Calu3 (cell line): ENCODE measurements around the gene ZNF277. TPM values are rescaled to one million over a fixed set of nuclear protein-coding genes. Genes with fewer than 3 reads are reported as not detected.

ENCODE experiments used
- BruUV-seq: library from RNA; stranded (reverse); fragments of 400-500 nt; replicated peaks from 2 replicates; lab custom pipeline; 2021; lab: Mats Ljungman, UMichigan
- CTCF ChIA-PET: fragments of 300-600 bp; sonication (Branson Sonifier 250); formaldehyde crosslinking; loops from one replicate; lab custom pipeline; 2022; ENCODE audit warnings: antibody characterized with exemption; lab: Charles Lee
- DNase-seq: peaks from one replicate; pipeline ENCODE4 v3.0.0; 2022
- H3K27ac Mint-ChIP-seq: one replicate; pipeline ENCODE4 v1.8.0; 2022; ENCODE audit warnings: mixed read lengths; ENCODE audit not compliant: unreplicated experiment
- H3K27me3 Mint-ChIP-seq: one replicate; pipeline ENCODE4 v1.8.0; 2022; ENCODE audit warnings: mixed read lengths; ENCODE audit not compliant: unreplicated experiment
- H3K36me3 Mint-ChIP-seq: one replicate; pipeline ENCODE4 v1.8.0; 2022; ENCODE audit warnings: mild to moderate bottlenecking, moderate library complexity, mixed read lengths; ENCODE audit not compliant: insufficient read depth, unreplicated experiment
- H3K4me1 Mint-ChIP-seq: one replicate; pipeline ENCODE4 v1.8.0; 2022; ENCODE audit warnings: mild to moderate bottlenecking, low read depth, mixed read lengths; ENCODE audit not compliant: unreplicated experiment
- H3K4me3 Mint-ChIP-seq: one replicate; pipeline ENCODE4 v1.8.0; 2022; ENCODE audit warnings: mild to moderate bottlenecking, low read depth, moderate library complexity, mixed read lengths; ENCODE audit not compliant: unreplicated experiment
- H3K9me3 Mint-ChIP-seq: one replicate; pipeline ENCODE4 v1.8.0; 2022; ENCODE audit warnings: low read depth, mixed read lengths; ENCODE audit not compliant: unreplicated experiment
- intact Hi-C: fragments of 100-400 bp; cut with micrococcal nuclease; formaldehyde crosslinking; loops from one replicate; pipeline ENCODE4 v1.10.0; 2022; ENCODE audit not compliant: unreplicated experiment
- total RNA-seq: library from RNA; stranded (reverse); gene quantifications from 2 replicates; pipeline ENCODE4 v1.2.3, GENCODE V29; 2022
- TF ChIP-seq, protein P1 (sequence below): fragments of 200-600 bp; IDR thresholded peaks from one replicate; pipeline ENCODE4 v1.8.0; 2022; ENCODE audit warnings: antibody characterized with exemption; ENCODE audit not compliant: unreplicated experiment

Gene ZNF277
- total RNA-seq, 1 experiment from 2014 or later = 18.1 TPM

DNA sequence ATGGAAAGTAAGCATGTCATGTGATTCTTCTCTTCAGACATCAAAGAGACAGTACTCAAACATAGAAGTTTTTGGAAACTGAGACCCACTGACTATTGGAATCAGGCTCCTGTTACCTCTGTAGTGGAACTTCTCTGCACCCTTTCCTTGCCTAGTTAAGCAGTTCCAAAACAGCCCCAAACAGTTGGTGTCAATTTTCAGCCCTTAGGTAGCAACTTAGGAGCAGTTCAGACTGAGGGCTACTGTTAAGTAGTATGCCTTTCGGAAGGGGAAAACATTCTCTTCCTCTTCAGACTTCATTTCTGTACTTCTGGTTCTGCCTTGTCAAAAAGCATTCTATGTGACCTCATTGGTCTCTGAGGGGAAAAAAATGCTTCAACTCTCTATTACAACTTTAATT is 85.7 kb downstream of the ZNF277 start:
- TF ChIP-seq, protein P1, sequence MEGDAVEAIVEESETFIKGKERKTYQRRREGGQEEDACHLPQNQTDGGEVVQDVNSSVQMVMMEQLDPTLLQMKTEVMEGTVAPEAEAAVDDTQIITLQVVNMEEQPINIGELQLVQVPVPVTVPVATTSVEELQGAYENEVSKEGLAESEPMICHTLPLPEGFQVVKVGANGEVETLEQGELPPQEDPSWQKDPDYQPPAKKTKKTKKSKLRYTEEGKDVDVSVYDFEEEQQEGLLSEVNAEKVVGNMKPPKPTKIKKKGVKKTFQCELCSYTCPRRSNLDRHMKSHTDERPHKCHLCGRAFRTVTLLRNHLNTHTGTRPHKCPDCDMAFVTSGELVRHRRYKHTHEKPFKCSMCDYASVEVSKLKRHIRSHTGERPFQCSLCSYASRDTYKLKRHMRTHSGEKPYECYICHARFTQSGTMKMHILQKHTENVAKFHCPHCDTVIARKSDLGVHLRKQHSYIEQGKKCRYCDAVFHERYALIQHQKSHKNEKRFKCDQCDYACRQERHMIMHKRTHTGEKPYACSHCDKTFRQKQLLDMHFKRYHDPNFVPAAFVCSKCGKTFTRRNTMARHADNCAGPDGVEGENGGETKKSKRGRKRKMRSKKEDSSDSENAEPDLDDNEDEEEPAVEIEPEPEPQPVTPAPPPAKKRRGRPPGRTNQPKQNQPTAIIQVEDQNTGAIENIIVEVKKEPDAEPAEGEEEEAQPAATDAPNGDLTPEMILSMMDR = no peak
- DNase-seq = no peak
- Mint-ChIP-seq H3K4me1 (no peaks in the 10 kb centered on the region), H3K36me3 (peaks cover 6% of the 10 kb centered on the region), H3K27me3 (no peaks in the 10 kb centered on the region), H3K27ac (no peak overlapping the region), H3K9me3 (no peaks in the 10 kb centered on the region), H3K4me3 (no peak overlapping the region)
- intact Hi-C loops = no loop called here
- no TSS peak for BruUV-seq
- CTCF ChIA-PET = no interaction called here

- intact Hi-C loops = no loop called here
- Mint-ChIP-seq H3K4me1 (no peaks in the 10 kb centered on the region), H3K27ac (no peak overlapping the region)
Observed at GRCh38 chr7:112293416-112293815, 86.9 kb downstream of the ZNF277 start.

GRCh38 chr7:112296432-112296831 is 89.9 kb downstream of the ZNF277 start:
- intact Hi-C loops = no loop called here
- no peaks in the 10 kb centered on the region for H3K27me3 Mint-ChIP-seq
- no peaks in the 10 kb centered on the region for H3K9me3 Mint-ChIP-seq
- H3K36me3 Mint-ChIP-seq = no peaks in the 10 kb centered on the region
- no peak overlapping the region for H3K4me3 Mint-ChIP-seq
- H3K4me1 Mint-ChIP-seq = no peaks in the 10 kb centered on the region
- H3K27ac Mint-ChIP-seq = no peak overlapping the region
- BruUV-seq = no TSS peak
- CTCF ChIA-PET = no interaction called here
- TF ChIP-seq, protein P1 = no peak
- DNase-seq = no peak

More at GRCh38 chr7:112293416-112293815, 86.9 kb downstream of the ZNF277 start:
- no TSS peak for BruUV-seq
- DNase-seq = no peak
- CTCF ChIA-PET = no interaction called here
- TF ChIP-seq, protein P1 = no peak
- Mint-ChIP-seq H3K9me3 (no peaks in the 10 kb centered on the region), H3K4me3 (no peak overlapping the region), H3K36me3 (peaks cover 6% of the 10 kb centered on the region), H3K27me3 (no peaks in the 10 kb centered on the region)

GRCh38 chr7:112297681-112298080 is 91.2 kb downstream of the ZNF277 start:
- DNase-seq = no peak
- no peaks in the 10 kb centered on the region for H3K4me1 Mint-ChIP-seq
- intact Hi-C loops = no loop called here
- CTCF ChIA-PET = no interaction called here
- no peaks in the 10 kb centered on the region for H3K9me3 Mint-ChIP-seq
- BruUV-seq = no TSS peak
- H3K4me3 Mint-ChIP-seq = no peak overlapping the region
- H3K27ac Mint-ChIP-seq = no peak overlapping the region
- no peaks in the 10 kb centered on the region for H3K27me3 Mint-ChIP-seq
- H3K36me3 Mint-ChIP-seq = no peaks in the 10 kb centered on the region
- TF ChIP-seq, protein P1 = no peak
